ENCODE results near the gene ZNF160.
A peak's percentile ranks its signal among the peaks of the same experiment; 100 is the strongest.
"Not testable (repeated sequence)": the region's sequence is repeated elsewhere in the genome, so short reads cannot be mapped to it uniquely, and the experiment has no call there.

The ZNF160 gene

GRCh38 chr19:53103234-53104203 is at the start of gene ZNF160:
Gene ZNF160, minus strand, starts transcription at chr19:53103422. Its CDS starts 17,146 bp downstream, at chr19:53086276.
- peak; percentile 99 for DNase-seq (ENCODE audit: low read depth)

- DNase-seq (ENCODE audit: low read depth): no peak
These were observed 44.4 kb upstream of the ZNF160 start for GRCh38 chr19:53147645-53148044.

GRCh38 chr19:53140351-53140750 is 37.1 kb upstream of the ZNF160 start:
- no peak for DNase-seq (ENCODE audit: low read depth)

- no peak for DNase-seq (ENCODE audit: low read depth)
These were observed 33.2 kb upstream of the ZNF160 start for GRCh38 chr19:53136432-53136831.

- DNase-seq (ENCODE audit: low read depth): no peak
These were observed 29.1 kb upstream of the ZNF160 start, which contains the start of gene ZNF415 for GRCh38 chr19:53132141-53132991. Gene ZNF415, minus strand, starts transcription at chr19:53132910. Its CDS starts 10,234 bp downstream, at chr19:53122676.

- DNase-seq (ENCODE audit: low read depth): no peak
These were observed 28.5 kb upstream of the ZNF160 start for GRCh38 chr19:53131727-53132126.

GRCh38 chr19:53131085-53131590 is 27.9 kb upstream of the ZNF160 start:
- no peak for DNase-seq (ENCODE audit: low read depth)

GRCh38 chr19:53130506-53130905 is 27.3 kb upstream of the ZNF160 start:
- DNase-seq (ENCODE audit: low read depth): no peak

GRCh38 chr19:53126733-53127526 is 23.7 kb upstream of the ZNF160 start:
- not testable (repeated sequence) for DNase-seq (ENCODE audit: low read depth)

GRCh38 chr19:53123400-53123799 is 20.2 kb upstream of the ZNF160 start:
- no peak for DNase-seq (ENCODE audit: low read depth)

GRCh38 chr19:53112286-53112685 is 9.1 kb upstream of the ZNF160 start:
- no peak for DNase-seq (ENCODE audit: low read depth)

- DNase-seq (ENCODE audit: low read depth): no peak
These were observed 6.3 kb upstream of the ZNF160 start for GRCh38 chr19:53109527-53109926.

GRCh38 chr19:53102756-53103233 is 427 bp downstream of the ZNF160 start:
- DNase-seq (ENCODE audit: low read depth): no peak

- DNase-seq (ENCODE audit: low read depth): no peak
These were observed 941 bp downstream of the ZNF160 start for GRCh38 chr19:53102206-53102755.

- DNase-seq (ENCODE audit: low read depth): no peak
These were observed 1.7 kb downstream of the ZNF160 start for GRCh38 chr19:53101518-53101917.

- DNase-seq (ENCODE audit: low read depth): not testable (repeated sequence)
These were observed 4.7 kb downstream of the ZNF160 start for GRCh38 chr19:53098570-53098969.

GRCh38 chr19:53096982-53097690 is 6.1 kb downstream of the ZNF160 start:
- not testable (repeated sequence) for DNase-seq (ENCODE audit: low read depth)

GRCh38 chr19:53096579-53096978 is 6.6 kb downstream of the ZNF160 start:
- not testable (repeated sequence) for DNase-seq (ENCODE audit: low read depth)

GRCh38 chr19:53094754-53095575 is 8.3 kb downstream of the ZNF160 start:
- no peak for DNase-seq (ENCODE audit: low read depth)
